HepG2 (cell line): Measurements from ENCODE around the gene NRN1L. TPM values are rescaled to one million over a fixed set of nuclear protein-coding genes. Genes with fewer than 3 reads are reported as not detected.
A peak's percentile ranks its signal among the peaks of the same experiment; 100 is the strongest.

ENCODE experiments used
- EED ChIP-seq: sonication (generic); formaldehyde crosslinking; IDR thresholded peaks from 2 replicates; pipeline ENCODE4 v1.5.0; 2020; ENCODE audit warnings: mild to moderate bottlenecking, missing genetic modification reagents
- ISL2 ChIP-seq: sonication (generic); formaldehyde crosslinking; IDR thresholded peaks from 2 replicates; pipeline ENCODE4 v1.5.0; 2020; ENCODE audit warnings: missing genetic modification reagents
- MIER2 ChIP-seq: IDR thresholded peaks from 2 replicates; pipeline ENCODE4 v1.6.1; 2016; ENCODE audit warnings: missing biosample characterization, missing genetic modification reagents
- MIER3 ChIP-seq: IDR thresholded peaks from 2 replicates; pipeline ENCODE4 v1.6.1; 2016; ENCODE audit warnings: missing compliant biosample characterization, borderline replicate concordance
- TAF15 ChIP-seq: fragments of 200-400 bp; formaldehyde crosslinking; IDR thresholded peaks from one replicate; pipeline ENCODE4 v1.6.1; 2018; ENCODE audit warnings: mild to moderate bottlenecking, low read depth, low read length; ENCODE audit not compliant: poor library complexity, severe bottlenecking
- ZBTB40 ChIP-seq, 2 experiments: fragments of 450-650 bp in 1 of 2; sonication (generic) in 1 of 2; formaldehyde crosslinking in 1 of 2; IDR thresholded peaks; 2 replicates each; pipeline versions ENCODE4 v1.6.1 to v1.8.0; 2016 to 2022; ENCODE audit warnings: antibody characterized with exemption in 1 of 2, mild to moderate bottlenecking in 1 of 2, missing genetic modification reagents in 1 of 2
- ZIK1 ChIP-seq: sonication (generic); formaldehyde crosslinking; IDR thresholded peaks from 2 replicates; pipeline ENCODE4 v1.5.0; 2020; ENCODE audit warnings: mild to moderate bottlenecking, low read depth, missing genetic modification reagents, borderline replicate concordance
- ZKSCAN8 ChIP-seq: IDR thresholded peaks from 2 replicates; pipeline ENCODE4 v1.6.1; 2016; ENCODE audit warnings: borderline replicate concordance, missing genetic modification reagents, missing compliant biosample characterization
- ZNF776 ChIP-seq: sonication (generic); formaldehyde crosslinking; IDR thresholded peaks from 2 replicates; pipeline ENCODE4 v1.4.0; 2020; ENCODE audit warnings: mild to moderate bottlenecking, missing genetic modification reagents
- ZNF839 ChIP-seq: sonication (generic); formaldehyde crosslinking; IDR thresholded peaks from 2 replicates; pipeline ENCODE4 v1.4.0; 2020; ENCODE audit warnings: missing genetic modification reagents, mild to moderate bottlenecking, borderline replicate concordance
- ZNF850 ChIP-seq: sonication (generic); formaldehyde crosslinking; conservative IDR thresholded peaks from 2 replicates; pipeline ENCODE4 v1.9.0; 2021; ENCODE audit warnings: mild to moderate bottlenecking, missing genetic modification reagents
- polyA plus RNA-seq, 8 experiments: library from polyadenylated mRNA; depleted of rRNA in 3 of 8; stranded (reverse) in 7 of 8; unstranded in 1 of 8; fragments of >200 nt; fragmentation: Illumina TruSeq in 4 of 8; extraction: Trizol in 4 of 8; gene quantifications; 2 replicates each; pipeline versions ENCODE4 v1.2.1 to v1.2.3, GENCODE V29; 2011 to 2016; ENCODE audit warnings: low read depth in 4 of 8, missing spikeins in 1 of 8, mixed read lengths in 1 of 8; ENCODE audit not compliant: insufficient read depth in 1 of 8
- total RNA-seq, 5 experiments: library from RNA; depleted of rRNA; stranded (reverse); fragments of >200 nt; fragmentation: Illumina TruSeq; extraction: Trizol; gene quantifications; 2 replicates each; pipeline ENCODE4 v1.2.3, GENCODE V29; 2016; ENCODE audit warnings: low read depth in 1 of 5
- TF ChIP-seq, protein P1 (sequence below): sonication (generic); formaldehyde crosslinking; IDR thresholded peaks from 2 replicates; pipeline ENCODE4 v1.4.0; 2020; ENCODE audit warnings: mild to moderate bottlenecking, missing genetic modification reagents
- TF ChIP-seq, protein P2 (sequence below): sonication (generic); formaldehyde crosslinking; IDR thresholded peaks from 2 replicates; pipeline ENCODE4 v1.8.0; 2022; ENCODE audit warnings: low read depth, missing genetic modification reagents
- TF ChIP-seq, protein P3 (sequence below): IDR thresholded peaks from 2 replicates; pipeline ENCODE4 v1.6.1; 2016; ENCODE audit warnings: control low read depth

NRN1L gene
- total and polyA plus RNA-seq, 2 of the 13 experiments (the other 11 are each of a cell fraction or from before 2014, with no cell fraction given): 0.53 to 1.2 TPM

DNA sequence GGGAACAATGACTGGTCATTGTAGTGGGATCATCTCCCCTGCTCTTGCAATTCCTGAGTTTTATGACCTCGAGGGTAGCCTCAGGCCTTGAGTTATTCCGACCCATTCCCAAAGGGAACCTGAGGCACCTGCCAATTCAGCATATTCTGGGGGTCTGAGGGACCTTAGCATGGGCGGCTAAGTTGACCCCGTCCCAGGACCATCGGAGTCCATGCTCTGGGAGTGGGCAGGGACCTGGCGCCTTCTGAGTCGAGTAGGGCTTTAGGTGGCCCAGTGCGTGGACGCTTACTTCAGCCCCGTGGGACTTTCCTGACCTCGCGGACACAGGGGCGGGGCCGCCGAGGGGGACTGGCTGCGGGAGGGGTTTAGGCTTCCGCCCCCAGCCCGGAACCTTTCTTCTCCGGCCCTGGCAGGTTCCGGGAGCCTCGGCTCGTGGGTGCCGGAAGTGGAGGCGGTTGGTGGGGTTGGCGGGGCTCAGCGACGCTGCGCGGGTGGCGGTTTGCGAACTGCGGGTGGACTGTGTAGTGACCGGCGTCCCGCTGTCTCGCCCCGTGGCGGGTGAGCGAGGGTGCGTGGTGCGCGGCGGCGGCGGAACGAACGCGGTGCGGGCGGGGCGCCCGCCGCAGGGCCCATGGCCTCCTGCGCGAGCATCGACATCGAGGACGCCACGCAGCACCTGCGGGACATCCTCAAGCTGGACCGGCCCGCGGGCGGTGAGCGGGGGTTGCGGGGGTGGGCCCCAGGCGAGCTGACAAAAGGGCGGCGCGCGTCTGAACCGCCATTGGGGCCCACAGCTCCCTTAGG is 11.9 kb upstream of the NRN1L start, which contains the start of gene EDC4 (continued):
- peak; percentile 84; the same call in 1 of the 2 replicates for TF ChIP-seq ZNF776 (CRISPR knock-in tag)
- peak; percentile 88 for TF ChIP-seq ISL2 (CRISPR knock-in tag)
- TF ChIP-seq ZIK1: peak; percentile 93; the same call in 1 of the 2 replicates
- TF ChIP-seq ZNF850: peak; percentile 91; the same call in 1 of the 2 replicates
- TF ChIP-seq, protein P1, sequence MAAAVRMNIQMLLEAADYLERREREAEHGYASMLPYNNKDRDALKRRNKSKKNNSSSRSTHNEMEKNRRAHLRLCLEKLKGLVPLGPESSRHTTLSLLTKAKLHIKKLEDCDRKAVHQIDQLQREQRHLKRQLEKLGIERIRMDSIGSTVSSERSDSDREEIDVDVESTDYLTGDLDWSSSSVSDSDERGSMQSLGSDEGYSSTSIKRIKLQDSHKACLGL (CRISPR knock-in tag): peak; percentile 48; the same call in 1 of the 2 replicates
- peak; percentile 73; the same call in 1 of the 2 replicates for TF ChIP-seq MIER2 (CRISPR knock-in tag)
- TF ChIP-seq, protein P2, sequence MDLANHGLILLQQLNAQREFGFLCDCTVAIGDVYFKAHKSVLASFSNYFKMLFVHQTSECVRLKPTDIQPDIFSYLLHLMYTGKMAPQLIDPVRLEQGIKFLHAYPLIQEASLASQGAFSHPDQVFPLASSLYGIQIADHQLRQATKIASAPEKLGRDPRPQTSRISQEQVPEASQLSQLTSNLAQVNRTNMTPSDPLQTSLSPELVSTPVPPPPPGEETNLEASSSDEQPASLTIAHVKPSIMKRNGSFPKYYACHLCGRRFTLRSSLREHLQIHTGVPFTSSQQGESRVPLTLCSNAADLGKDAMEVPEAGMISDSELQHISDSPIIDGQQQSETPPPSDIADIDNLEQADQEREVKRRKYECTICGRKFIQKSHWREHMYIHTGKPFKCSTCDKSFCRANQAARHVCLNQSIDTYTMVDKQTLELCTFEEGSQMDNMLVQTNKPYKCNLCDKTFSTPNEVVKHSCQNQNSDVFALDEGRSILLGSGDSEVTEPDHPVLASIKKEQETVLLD: peak; percentile 86
- peak; percentile 82; the same call in 1 of the 2 replicates for TF ChIP-seq ZNF839 (CRISPR knock-in tag)
- TF ChIP-seq TAF15: peak; percentile 98
- peak; percentile 98 for TF ChIP-seq EED (CRISPR knock-in tag)
- peak; percentile 74; the same call in 1 of the 2 replicates for TF ChIP-seq ZKSCAN8 (CRISPR knock-in tag)
- peak; percentile 94 for TF ChIP-seq MIER3 (CRISPR knock-in tag)
- TF ChIP-seq, protein P3, sequence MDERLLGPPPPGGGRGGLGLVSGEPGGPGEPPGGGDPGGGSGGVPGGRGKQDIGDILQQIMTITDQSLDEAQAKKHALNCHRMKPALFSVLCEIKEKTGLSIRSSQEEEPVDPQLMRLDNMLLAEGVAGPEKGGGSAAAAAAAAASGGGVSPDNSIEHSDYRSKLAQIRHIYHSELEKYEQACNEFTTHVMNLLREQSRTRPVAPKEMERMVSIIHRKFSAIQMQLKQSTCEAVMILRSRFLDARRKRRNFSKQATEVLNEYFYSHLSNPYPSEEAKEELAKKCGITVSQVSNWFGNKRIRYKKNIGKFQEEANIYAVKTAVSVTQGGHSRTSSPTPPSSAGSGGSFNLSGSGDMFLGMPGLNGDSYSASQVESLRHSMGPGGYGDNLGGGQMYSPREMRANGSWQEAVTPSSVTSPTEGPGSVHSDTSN: 0 out of 2 replicates have a peak, but pooled peaks have one; percentile 7
- peak; percentile 94 for TF ChIP-seq ZBTB40 (IDR thresholded peaks at IDR 0.05)
- peak; percentile 86 for TF ChIP-seq ZBTB40 (CRISPR knock-in tag; IDR thresholded peaks at IDR 0.05)
